Measurements from ENCODE around the gene NEK4.

Gene NEK4

GRCh38 chr3:52809149-52809548 lies 38.4 kb upstream of the NEK4 start:
- Histone ChIP-seq H3K9me3 (ENCODE audit: control insufficient read depth in 1 of 2, low read length in 2 of 2) (no peaks in the 10 kb centered on the region), H3K36me3 (ENCODE audit: control insufficient read depth in 1 of 2, insufficient read depth in 2 of 2, low read length in 2 of 2) (no peaks in the 10 kb centered on the region), H3K4me1 (ENCODE audit: control insufficient read depth in 1 of 2, insufficient read depth in 2 of 2, low read length in 2 of 2) (no peaks in the 10 kb centered on the region), H3K4me3 (ENCODE audit: low read depth in 1 of 2, low read length in 2 of 2) (no peak overlapping the region), H3K27me3 (ENCODE audit: control insufficient read depth in 1 of 2, insufficient read depth in 2 of 2, low read length in 2 of 2) (no peaks in the 10 kb centered on the region), H3K9ac (ENCODE audit: low read depth in 1 of 2, low read length in 2 of 2) (no peak overlapping the region), H3K27ac (ENCODE audit: low read depth, low read length) (no peak overlapping the region)

- Histone ChIP-seq H3K4me1 (ENCODE audit: control insufficient read depth in 1 of 2, insufficient read depth in 2 of 2, low read length in 2 of 2) (no peaks in the 10 kb centered on the region), H3K9ac (ENCODE audit: low read depth in 1 of 2, low read length in 2 of 2) (no peak overlapping the region), H3K36me3 (ENCODE audit: control insufficient read depth in 1 of 2, insufficient read depth in 2 of 2, low read length in 2 of 2) (no peaks in the 10 kb centered on the region), H3K27ac (ENCODE audit: low read depth, low read length) (no peak overlapping the region), H3K27me3 (ENCODE audit: control insufficient read depth in 1 of 2, insufficient read depth in 2 of 2, low read length in 2 of 2) (no peaks in the 10 kb centered on the region), H3K4me3 (ENCODE audit: low read depth in 1 of 2, low read length in 2 of 2) (no peak overlapping the region), H3K9me3 (ENCODE audit: control insufficient read depth in 1 of 2, low read length in 2 of 2) (no peaks in the 10 kb centered on the region)
Observed at GRCh38 chr3:52805270-52806039, 34.7 kb upstream of the NEK4 start.

- H3K9ac ChIP-seq (ENCODE audit: low read depth in 1 of 2, low read length in 2 of 2), result no peak overlapping the region
- no peaks in the 10 kb centered on the region for H3K27me3 ChIP-seq (ENCODE audit: control insufficient read depth in 1 of 2, insufficient read depth in 2 of 2, low read length in 2 of 2)
- H3K4me3 ChIP-seq (ENCODE audit: low read depth in 1 of 2, low read length in 2 of 2), result no peak overlapping the region
- H3K36me3 ChIP-seq (ENCODE audit: control insufficient read depth in 1 of 2, insufficient read depth in 2 of 2, low read length in 2 of 2), result no peaks in the 10 kb centered on the region
- H3K27ac ChIP-seq (ENCODE audit: low read depth, low read length), result no peak overlapping the region
- H3K4me1 ChIP-seq (ENCODE audit: control insufficient read depth in 1 of 2, insufficient read depth in 2 of 2, low read length in 2 of 2), result no peaks in the 10 kb centered on the region
- H3K9me3 ChIP-seq (ENCODE audit: control insufficient read depth in 1 of 2, low read length in 2 of 2), result no peaks in the 10 kb centered on the region
Observed at GRCh38 chr3:52801839-52802238, 31.1 kb upstream of the NEK4 start.

- no peaks in the 10 kb centered on the region for H3K4me1 ChIP-seq (ENCODE audit: control insufficient read depth in 1 of 2, insufficient read depth in 2 of 2, low read length in 2 of 2)
- no peak overlapping the region for H3K27ac ChIP-seq (ENCODE audit: low read depth, low read length)
- no peaks in the 10 kb centered on the region for H3K27me3 ChIP-seq (ENCODE audit: control insufficient read depth in 1 of 2, insufficient read depth in 2 of 2, low read length in 2 of 2)
- no peaks in the 10 kb centered on the region for H3K9me3 ChIP-seq (ENCODE audit: control insufficient read depth in 1 of 2, low read length in 2 of 2)
- H3K4me3 ChIP-seq (ENCODE audit: low read depth in 1 of 2, low read length in 2 of 2), result no peak overlapping the region
- H3K36me3 ChIP-seq (ENCODE audit: control insufficient read depth in 1 of 2, insufficient read depth in 2 of 2, low read length in 2 of 2), result no peaks in the 10 kb centered on the region
- H3K9ac ChIP-seq (ENCODE audit: low read depth in 1 of 2, low read length in 2 of 2), result no peak overlapping the region
Observed at GRCh38 chr3:52800079-52800478, 29.3 kb upstream of the NEK4 start.

GRCh38 chr3:52798978-52799476 lies 28.3 kb upstream of the NEK4 start:
- Histone ChIP-seq H3K27me3 (ENCODE audit: control insufficient read depth in 1 of 2, insufficient read depth in 2 of 2, low read length in 2 of 2) (no peaks in the 10 kb centered on the region), H3K4me3 (ENCODE audit: low read depth in 1 of 2, low read length in 2 of 2) (no peak overlapping the region), H3K4me1 (ENCODE audit: control insufficient read depth in 1 of 2, insufficient read depth in 2 of 2, low read length in 2 of 2) (no peaks in the 10 kb centered on the region), H3K9ac (ENCODE audit: low read depth in 1 of 2, low read length in 2 of 2) (no peak overlapping the region), H3K36me3 (ENCODE audit: control insufficient read depth in 1 of 2, insufficient read depth in 2 of 2, low read length in 2 of 2) (no peaks in the 10 kb centered on the region), H3K9me3 (ENCODE audit: control insufficient read depth in 1 of 2, low read length in 2 of 2) (no peaks in the 10 kb centered on the region), H3K27ac (ENCODE audit: low read depth, low read length) (no peak overlapping the region)

- no peaks in the 10 kb centered on the region for H3K4me1 ChIP-seq (ENCODE audit: control insufficient read depth in 1 of 2, insufficient read depth in 2 of 2, low read length in 2 of 2)
- no peaks in the 10 kb centered on the region for H3K36me3 ChIP-seq (ENCODE audit: control insufficient read depth in 1 of 2, insufficient read depth in 2 of 2, low read length in 2 of 2)
- H3K27ac ChIP-seq (ENCODE audit: low read depth, low read length), result no peak overlapping the region
- no peak overlapping the region for H3K4me3 ChIP-seq (ENCODE audit: low read depth in 1 of 2, low read length in 2 of 2)
- no peaks in the 10 kb centered on the region for H3K27me3 ChIP-seq (ENCODE audit: control insufficient read depth in 1 of 2, insufficient read depth in 2 of 2, low read length in 2 of 2)
- no peaks in the 10 kb centered on the region for H3K9me3 ChIP-seq (ENCODE audit: control insufficient read depth in 1 of 2, low read length in 2 of 2)
- H3K9ac ChIP-seq (ENCODE audit: low read depth in 1 of 2, low read length in 2 of 2), result no peak overlapping the region
Observed at GRCh38 chr3:52798376-52798977, 27.7 kb upstream of the NEK4 start.

- no peak overlapping the region for H3K9ac ChIP-seq (ENCODE audit: low read depth in 1 of 2, low read length in 2 of 2)
- no peaks in the 10 kb centered on the region for H3K9me3 ChIP-seq (ENCODE audit: control insufficient read depth in 1 of 2, low read length in 2 of 2)
- no peak overlapping the region for H3K27ac ChIP-seq (ENCODE audit: low read depth, low read length)
- no peak overlapping the region for H3K4me3 ChIP-seq (ENCODE audit: low read depth in 1 of 2, low read length in 2 of 2)
- no peaks in the 10 kb centered on the region for H3K36me3 ChIP-seq (ENCODE audit: control insufficient read depth in 1 of 2, insufficient read depth in 2 of 2, low read length in 2 of 2)
- H3K27me3 ChIP-seq (ENCODE audit: control insufficient read depth in 1 of 2, insufficient read depth in 2 of 2, low read length in 2 of 2), result no peaks in the 10 kb centered on the region
- no peaks in the 10 kb centered on the region for H3K4me1 ChIP-seq (ENCODE audit: control insufficient read depth in 1 of 2, insufficient read depth in 2 of 2, low read length in 2 of 2)
Observed at GRCh38 chr3:52796411-52796810, 25.7 kb upstream of the NEK4 start.

- Histone ChIP-seq H3K4me3 (ENCODE audit: low read depth in 1 of 2, low read length in 2 of 2) (no peak overlapping the region), H3K4me1 (ENCODE audit: control insufficient read depth in 1 of 2, insufficient read depth in 2 of 2, low read length in 2 of 2) (no peaks in the 10 kb centered on the region), H3K27me3 (ENCODE audit: control insufficient read depth in 1 of 2, insufficient read depth in 2 of 2, low read length in 2 of 2) (no peaks in the 10 kb centered on the region), H3K9ac (ENCODE audit: low read depth in 1 of 2, low read length in 2 of 2) (no peak overlapping the region), H3K36me3 (ENCODE audit: control insufficient read depth in 1 of 2, insufficient read depth in 2 of 2, low read length in 2 of 2) (no peaks in the 10 kb centered on the region), H3K9me3 (ENCODE audit: control insufficient read depth in 1 of 2, low read length in 2 of 2) (no peaks in the 10 kb centered on the region), H3K27ac (ENCODE audit: low read depth, low read length) (no peak overlapping the region)
Observed at GRCh38 chr3:52795298-52795900, 24.7 kb upstream of the NEK4 start.

- Histone ChIP-seq H3K36me3 (ENCODE audit: control insufficient read depth in 1 of 2, insufficient read depth in 2 of 2, low read length in 2 of 2) (no peaks in the 10 kb centered on the region), H3K27ac (ENCODE audit: low read depth, low read length) (no peak within 1 kb of the TSS)
Observed at GRCh38 chr3:52794612-52795099, 23.9 kb upstream of the NEK4 start, which contains the start of gene ITIH3. TSS of gene ITIH3 (plus strand) at chr3:52794796. CDS start at chr3:52794804, 8 bp downstream.

More at GRCh38 chr3:52794612-52795099, 23.9 kb upstream of the NEK4 start, which contains the start of gene ITIH3:
- no peak within 1 kb of the TSS for H3K4me3 ChIP-seq (ENCODE audit: low read depth in 1 of 2, low read length in 2 of 2)
- H3K4me1 ChIP-seq (ENCODE audit: control insufficient read depth in 1 of 2, insufficient read depth in 2 of 2, low read length in 2 of 2), result no peaks in the 10 kb centered on the region
- no peaks in the 10 kb centered on the region for H3K9me3 ChIP-seq (ENCODE audit: control insufficient read depth in 1 of 2, low read length in 2 of 2)
- H3K27me3 ChIP-seq (ENCODE audit: control insufficient read depth in 1 of 2, insufficient read depth in 2 of 2, low read length in 2 of 2), result no peaks in the 10 kb centered on the region
- no peak within 1 kb of the TSS for H3K9ac ChIP-seq (ENCODE audit: low read depth in 1 of 2, low read length in 2 of 2)
